GM20431 (cell line): ENCODE results near the gene PUM1.
"Not testable (repeated sequence)": the region's sequence is repeated elsewhere in the genome, so short reads cannot be mapped to it uniquely, and the experiment has no call there.

ENCODE experiments used
- in situ Hi-C: fragments of 300-500 bp; cut with MseI, MboI; formaldehyde crosslinking; loops from one replicate; pipeline ENCODE4 v1.15.0; 2020; ENCODE audit warnings: low sequenced_read_pairs; ENCODE audit not compliant: unreplicated experiment

The PUM1 gene

GRCh38 chr1:30998887-30999286 lies 66.6 kb downstream of the PUM1 start:
- in situ Hi-C loops, result no loop called here

- in situ Hi-C loops, result no loop called here
These were observed 67.3 kb downstream of the PUM1 start for GRCh38 chr1:30998171-30998570.

DNA sequence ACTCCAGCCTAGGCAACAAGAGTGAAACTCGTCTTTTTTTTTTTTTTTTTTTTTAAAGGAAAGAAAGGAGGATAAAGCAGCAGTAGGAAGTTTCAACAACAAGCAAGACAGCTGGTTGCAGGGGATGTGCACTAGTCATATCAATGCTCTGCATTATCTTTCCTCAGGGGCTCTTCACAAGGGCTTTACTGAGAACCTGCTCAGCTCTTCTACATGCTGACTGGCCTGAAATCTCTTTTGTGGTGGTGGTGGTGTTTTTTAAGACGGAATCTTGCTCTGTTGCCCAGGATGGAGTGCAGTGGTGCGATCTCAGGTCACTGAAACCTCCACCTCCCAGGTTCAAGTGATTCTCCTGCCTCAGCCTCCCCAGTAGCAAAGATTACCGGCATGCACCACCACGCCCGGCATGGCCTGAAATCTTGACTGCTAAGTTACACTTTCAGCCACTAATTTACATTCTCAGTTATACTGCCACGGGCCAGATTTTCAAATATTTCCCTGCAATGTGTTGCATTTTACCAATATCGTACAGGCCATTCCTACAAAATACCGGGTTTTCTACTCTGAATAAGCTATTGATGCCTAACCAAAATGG lies 68.0 kb downstream of the PUM1 start:
- in situ Hi-C loops, result no loop called here

DNA sequence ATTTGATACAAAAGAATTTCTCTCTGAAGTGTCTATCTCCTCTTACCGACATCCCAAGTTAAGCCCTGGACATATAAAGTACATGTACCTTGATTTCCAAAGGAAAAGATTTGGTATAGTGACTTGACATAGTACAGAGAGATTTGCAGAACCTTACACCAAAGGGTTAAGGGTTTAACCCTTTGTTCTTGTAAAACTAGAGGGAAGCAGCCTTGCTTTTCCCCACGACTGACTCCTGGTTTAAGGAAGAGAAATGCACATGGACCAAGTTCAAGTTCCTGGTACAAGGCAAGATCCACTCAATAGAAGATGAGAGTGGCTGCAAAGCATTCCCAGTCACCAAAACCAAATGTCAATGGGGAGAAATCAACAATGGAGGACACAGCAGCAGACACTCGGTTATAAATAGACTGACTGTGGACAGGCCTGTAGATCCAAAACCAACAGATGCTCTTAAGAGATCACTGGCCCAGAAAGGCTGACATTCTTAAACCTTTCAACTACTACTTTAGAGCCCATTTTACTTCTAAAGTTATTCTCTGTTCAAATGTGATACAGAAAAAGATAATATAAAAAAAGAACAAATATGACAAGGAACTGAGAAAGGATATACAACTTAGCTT lies 69.4 kb downstream of the PUM1 start:
- in situ Hi-C loops, result no loop called here

GRCh38 chr1:30991862-30992606 lies 73.5 kb downstream of the PUM1 start:
- in situ Hi-C loops, result no loop called here

- in situ Hi-C loops, result no loop called here
These were observed 74.9 kb downstream of the PUM1 start for GRCh38 chr1:30990591-30990990.

DNA sequence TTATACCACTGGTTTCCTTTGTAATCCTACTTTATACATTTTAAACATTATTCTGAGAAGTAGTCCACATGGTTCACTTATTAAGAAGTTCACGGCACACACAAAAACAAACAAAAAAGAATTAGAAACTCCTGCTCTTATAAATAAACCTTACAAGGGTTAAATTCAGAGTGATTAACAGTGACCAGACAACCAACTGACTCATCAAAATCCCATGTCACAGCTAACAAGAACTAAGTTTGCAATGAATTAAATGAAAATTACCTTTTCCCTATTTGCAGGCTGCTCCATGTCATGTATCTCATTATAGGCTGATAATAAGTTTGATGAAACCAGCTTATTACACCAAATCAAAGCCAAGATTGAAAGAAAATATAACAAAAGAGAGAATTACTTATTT lies 77.5 kb downstream of the PUM1 start:
- in situ Hi-C loops, result no loop called here

DNA sequence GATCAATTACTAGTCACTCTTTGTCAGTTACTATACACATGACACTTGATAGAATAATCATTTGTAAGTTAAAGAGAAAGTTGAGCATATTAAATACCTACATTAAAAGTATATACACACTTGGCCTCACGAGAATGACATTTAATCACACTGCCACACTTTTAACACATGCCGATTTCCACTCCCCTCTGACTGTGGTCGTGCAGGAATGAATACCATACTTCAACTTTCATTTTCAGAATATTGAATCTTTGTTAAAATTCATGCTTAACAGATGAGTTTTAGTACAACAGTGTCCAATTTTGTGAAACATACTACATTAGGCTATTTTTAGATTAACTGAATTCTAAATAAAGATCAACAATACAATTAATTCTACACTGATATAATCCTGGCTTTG lies 78.8 kb downstream of the PUM1 start:
- in situ Hi-C loops, result no loop called here

DNA sequence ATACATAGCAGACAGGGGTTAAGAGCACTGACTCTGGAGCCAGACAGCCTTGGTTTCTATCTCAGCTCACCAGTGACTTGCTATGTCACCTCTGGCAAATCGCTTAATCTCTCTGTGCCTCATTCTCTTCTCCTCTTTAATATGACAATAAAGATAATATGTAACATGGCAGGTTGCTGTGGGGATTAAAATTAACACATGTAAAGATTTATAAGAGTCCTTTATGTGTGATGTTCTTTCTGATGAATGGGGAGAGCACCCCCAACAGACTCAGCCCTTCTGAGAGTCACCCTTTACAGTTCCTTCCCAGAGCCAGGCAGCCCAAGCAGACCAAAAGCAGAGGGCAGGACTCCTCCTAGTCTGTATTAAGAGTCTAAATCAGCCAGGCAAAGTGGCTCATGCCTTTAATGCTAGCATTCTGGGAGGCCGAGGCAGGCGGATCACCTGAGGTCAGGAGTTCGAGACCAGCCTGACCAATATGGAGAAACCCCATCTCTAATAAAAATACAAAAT lies 80.5 kb downstream of the PUM1 start:
- in situ Hi-C loops, result no loop called here

DNA sequence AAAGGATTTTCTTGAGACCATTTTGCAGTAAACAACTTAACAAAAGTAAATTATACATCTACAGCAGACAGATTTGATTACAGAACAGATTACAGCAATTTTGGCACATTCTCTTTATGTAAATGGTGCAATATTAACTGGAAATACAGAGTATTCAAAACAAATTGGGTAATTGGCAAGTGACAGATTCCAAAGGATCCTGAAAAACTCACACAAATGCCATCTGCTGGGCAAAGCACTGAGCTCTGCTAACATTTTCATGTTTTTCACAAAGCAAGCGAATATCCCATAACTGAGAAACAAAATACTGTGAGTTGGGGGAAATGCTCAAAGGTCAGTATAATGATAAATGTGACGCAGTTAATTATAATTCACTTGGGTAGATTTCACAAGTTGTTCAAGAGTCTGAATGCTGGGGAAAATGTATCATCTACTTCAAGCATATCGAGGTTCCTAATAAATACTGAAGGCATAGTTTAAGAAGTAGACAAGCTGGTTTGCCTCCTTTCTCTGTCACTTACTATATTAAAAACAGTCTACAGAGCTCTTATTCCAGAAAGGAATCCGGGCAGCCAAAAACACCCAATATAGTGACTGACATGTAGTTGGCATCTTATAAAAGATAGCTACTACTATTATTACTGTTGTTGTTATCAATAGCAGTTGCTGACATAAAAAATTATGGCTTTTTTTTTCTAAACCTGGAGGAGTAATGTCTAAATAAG lies 81.2 kb downstream of the PUM1 start:
- in situ Hi-C loops, result no loop called here

DNA sequence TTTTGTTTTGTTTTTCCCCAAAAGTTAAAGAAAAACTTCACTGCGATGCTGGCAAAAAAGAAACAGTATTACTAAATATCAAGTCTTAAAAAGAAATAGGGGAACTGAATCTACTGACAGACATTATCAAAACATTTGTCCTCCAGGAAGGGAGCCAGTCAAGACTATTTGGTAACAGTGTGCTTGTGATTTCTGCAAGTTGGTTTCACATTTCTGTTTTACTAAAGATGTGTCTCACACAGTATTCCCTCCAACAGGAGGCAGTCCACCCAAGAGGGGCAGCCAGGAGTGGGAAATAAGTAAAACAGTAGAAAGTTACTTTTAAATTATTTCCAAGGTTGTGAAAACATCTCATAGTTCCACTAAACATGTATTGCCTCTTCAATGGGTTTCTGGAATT lies 82.6 kb downstream of the PUM1 start:
- in situ Hi-C loops, result no loop called here

DNA sequence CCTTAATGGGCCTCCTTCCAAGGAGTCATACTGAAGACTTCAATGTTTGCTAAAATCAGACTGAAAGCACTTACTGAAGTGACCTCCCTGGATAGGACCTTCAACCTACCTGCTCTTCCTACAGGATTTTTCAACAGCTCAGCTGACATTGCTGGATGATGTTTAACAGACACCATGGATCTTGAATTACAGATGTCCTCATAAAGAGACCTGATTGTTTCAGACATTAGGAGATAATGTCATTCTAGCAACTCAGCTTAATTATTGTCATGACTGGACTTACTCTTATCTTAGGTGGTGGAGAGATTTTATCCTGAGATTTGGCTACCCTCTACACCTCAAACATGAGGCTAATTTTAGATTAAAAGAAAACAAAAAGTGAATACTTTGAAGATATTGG lies 83.1 kb downstream of the PUM1 start:
- in situ Hi-C loops, result no loop called here

GRCh38 chr1:30981172-30981571 lies 84.3 kb downstream of the PUM1 start:
- in situ Hi-C loops, result no loop called here

DNA sequence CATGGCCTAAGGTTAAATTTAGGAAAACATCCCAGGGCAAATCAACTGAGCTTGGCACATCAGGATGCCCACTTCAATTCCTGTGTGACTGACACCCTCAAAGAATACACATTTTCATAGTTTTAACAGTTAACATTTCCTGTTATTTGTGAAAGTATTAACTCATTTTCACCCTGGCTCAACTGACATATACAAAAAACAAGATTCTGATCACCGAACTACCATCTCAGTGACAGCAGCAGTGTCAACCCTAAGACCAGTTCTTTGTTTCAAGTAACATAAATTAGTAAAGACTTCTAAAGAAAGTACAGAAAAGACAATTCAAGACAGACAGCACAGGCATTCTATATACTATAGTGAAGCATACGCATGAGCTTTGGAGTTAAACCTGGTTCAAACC lies 88.0 kb downstream of the PUM1 start:
- in situ Hi-C loops, result no loop called here

DNA sequence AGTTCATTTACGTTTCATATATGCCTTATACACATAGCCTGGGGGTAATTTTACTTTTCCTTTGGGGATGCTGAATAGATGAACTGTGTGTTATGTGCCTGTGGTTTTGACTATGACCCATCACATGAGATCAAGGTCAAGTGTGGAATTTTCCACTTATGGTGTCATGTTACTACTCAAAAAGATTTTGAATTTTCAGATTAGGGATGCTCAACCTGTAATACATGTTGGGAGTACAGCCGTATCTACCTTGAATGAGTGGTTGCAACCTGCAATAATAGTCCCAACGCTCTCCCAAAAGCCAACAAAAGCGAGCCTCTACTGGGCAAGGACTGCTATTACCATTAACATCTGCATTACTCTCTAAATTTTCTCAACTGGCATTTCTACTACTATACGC lies 88.4 kb downstream of the PUM1 start:
- in situ Hi-C loops, result no loop called here

- in situ Hi-C loops, result no loop called here
These were observed 89.4 kb downstream of the PUM1 start for GRCh38 chr1:30976143-30976542.

GRCh38 chr1:30975217-30975616 lies 90.3 kb downstream of the PUM1 start:
- in situ Hi-C loops, result no loop called here

DNA sequence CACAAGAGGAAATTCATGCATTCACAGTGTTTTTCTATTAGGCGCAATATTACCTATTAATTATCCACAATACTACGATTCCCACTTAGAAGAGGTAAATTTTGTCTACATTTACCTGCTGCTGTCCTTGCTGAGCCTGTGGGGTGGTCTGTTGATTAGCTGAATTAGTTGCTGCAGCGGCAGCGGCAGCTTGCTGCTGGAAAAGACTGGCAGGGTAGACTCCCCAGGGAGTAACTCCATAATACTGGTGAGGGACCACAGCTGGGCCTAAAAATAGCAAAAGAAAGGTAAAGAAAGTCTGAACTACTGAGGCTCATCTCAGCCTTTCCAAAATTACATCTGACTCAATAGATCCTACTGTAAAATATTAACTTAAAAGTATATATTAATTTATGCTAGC lies 91.0 kb downstream of the PUM1 start:
- in situ Hi-C loops, result no loop called here

DNA sequence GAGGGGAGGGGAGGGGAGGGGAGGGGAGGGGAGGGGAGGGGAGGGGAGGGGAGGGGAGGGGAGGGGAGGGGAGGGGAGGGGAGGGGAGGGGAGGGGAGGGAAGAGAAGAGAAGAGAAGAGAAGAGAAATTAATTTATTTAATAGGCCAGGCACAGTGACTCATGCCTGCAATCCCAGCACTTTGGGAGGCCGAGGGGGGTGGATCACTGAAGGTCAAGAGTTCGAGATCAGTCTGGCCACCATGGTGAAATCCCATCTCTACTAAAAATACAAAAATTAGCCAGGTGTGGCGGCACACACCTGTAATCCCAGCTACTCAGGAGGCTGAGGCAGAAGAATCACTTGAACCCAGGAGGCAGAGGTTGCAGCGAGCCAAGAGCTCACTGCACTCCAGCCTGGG lies 93.2 kb downstream of the PUM1 start:
- in situ Hi-C loops, result not testable (repeated sequence)

DNA sequence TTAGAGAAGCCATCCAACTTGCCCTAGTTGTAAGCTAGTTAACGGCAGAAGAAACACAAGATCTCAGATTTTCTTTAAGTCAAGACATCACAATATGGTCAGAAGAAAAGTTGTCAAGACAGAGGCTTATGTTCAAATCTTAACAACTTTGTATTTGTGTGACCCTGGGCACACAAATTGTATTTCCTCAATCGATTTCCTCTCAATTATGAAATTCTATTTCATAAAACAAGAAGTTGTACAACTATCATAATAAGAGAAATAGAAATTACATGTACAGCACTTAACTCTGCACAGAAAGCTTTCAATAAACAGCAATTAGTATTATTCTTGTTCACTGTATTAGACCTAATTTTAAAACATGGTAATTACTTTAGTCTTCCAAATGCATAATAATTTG lies 94.0 kb downstream of the PUM1 start:
- in situ Hi-C loops, result no loop called here

DNA sequence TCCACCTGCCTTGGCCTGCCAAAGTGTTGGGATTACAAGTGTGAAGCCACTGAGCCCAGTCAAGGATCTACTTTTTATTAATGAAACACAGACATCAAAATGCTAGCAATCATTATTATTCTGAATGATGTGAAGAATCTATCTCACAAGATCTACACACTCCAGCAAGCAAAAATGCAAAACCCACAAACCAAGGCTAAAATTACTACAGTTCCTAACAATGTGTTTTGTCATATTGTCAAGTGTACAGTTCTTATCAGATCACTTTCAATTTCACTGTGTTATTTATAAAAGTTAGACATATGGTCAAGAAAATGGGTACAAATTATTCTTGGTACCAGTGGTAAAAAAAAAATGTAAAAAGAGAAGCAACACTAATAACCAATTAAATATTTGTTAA lies 95.6 kb downstream of the PUM1 start:
- in situ Hi-C loops, result no loop called here
